Middle frontal gyrus (tissue), 1 donor: ENCODE measurements around the gene MYO5A.

ENCODE experiments used
- DNase-seq: peaks from one replicate; pipeline ENCODE4 v3.0.0-alpha.2; 2015; ENCODE audit warnings: low spot score; ENCODE audit errors: extremely low spot score

Gene MYO5A

GRCh38 chr15:52261498-52262242 is 267.0 kb downstream of the MYO5A start:
- no peak for DNase-seq

- no peak for DNase-seq
Measured at GRCh38 chr15:52261026-52261425, 267.7 kb downstream of the MYO5A start.

- DNase-seq, result no peak
Measured at GRCh38 chr15:52259503-52259902, 269.2 kb downstream of the MYO5A start.

GRCh38 chr15:52258461-52258860 is 270.2 kb downstream of the MYO5A start:
- DNase-seq, result no peak

GRCh38 chr15:52257734-52258062 is 271.0 kb downstream of the MYO5A start:
- no peak for DNase-seq
